ENCODE measurements around the gene DIAPH2.

DNA sequence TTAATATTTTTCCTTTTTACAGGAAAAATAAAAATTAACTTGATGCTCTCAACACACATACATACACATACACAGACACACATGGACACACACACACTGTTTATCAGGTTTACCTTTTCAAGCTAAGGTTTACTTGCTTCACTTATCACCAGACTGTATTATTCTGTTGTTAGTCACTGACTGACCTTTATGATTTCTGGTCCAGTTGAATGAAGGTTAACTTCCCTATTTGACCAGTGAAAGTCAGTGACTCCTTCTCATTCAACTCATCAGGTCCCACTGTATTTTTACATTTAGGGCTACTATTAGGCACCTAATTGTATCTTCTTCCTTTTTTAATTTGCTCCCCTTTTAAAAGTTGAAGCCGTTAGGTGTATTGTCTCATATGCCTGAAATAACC is 16.0 kb downstream of the DIAPH2 start:
- TF ChIP-seq, protein P1, sequence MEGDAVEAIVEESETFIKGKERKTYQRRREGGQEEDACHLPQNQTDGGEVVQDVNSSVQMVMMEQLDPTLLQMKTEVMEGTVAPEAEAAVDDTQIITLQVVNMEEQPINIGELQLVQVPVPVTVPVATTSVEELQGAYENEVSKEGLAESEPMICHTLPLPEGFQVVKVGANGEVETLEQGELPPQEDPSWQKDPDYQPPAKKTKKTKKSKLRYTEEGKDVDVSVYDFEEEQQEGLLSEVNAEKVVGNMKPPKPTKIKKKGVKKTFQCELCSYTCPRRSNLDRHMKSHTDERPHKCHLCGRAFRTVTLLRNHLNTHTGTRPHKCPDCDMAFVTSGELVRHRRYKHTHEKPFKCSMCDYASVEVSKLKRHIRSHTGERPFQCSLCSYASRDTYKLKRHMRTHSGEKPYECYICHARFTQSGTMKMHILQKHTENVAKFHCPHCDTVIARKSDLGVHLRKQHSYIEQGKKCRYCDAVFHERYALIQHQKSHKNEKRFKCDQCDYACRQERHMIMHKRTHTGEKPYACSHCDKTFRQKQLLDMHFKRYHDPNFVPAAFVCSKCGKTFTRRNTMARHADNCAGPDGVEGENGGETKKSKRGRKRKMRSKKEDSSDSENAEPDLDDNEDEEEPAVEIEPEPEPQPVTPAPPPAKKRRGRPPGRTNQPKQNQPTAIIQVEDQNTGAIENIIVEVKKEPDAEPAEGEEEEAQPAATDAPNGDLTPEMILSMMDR (IDR thresholded peaks at IDR 0.05), result no peak
- no peak for TF ChIP-seq POLR2AphosphoS5 (IDR thresholded peaks at IDR 0.05)

Measured in esophagus muscularis mucosa (tissue), 3 donors.